Gastrocnemius medialis (tissue), 4 donors: ENCODE data around the gene CFAP69.

Source experiments
- POLR2A ChIP-seq, 2 donors: fragments of 450-650 bp; IDR thresholded peaks; one replicate each; pipeline ENCODE4 v1.6.1; 2017; ENCODE audit warnings: antibody characterized with exemption in 2 of 2, mild to moderate bottlenecking in 2 of 2, moderate library complexity in 2 of 2
- TF ChIP-seq, protein P1 (sequence below), 5 experiments: fragments of 450-650 bp in 3 of 5; fragments of 200-600 bp in 2 of 5; sonication (generic) in 2 of 5; IDR thresholded peaks in 4 of 5; conservative IDR thresholded peaks in 1 of 5; 1 replicate in 4 of 5; 2 replicates in 1 of 5; pipeline ENCODE4 v1.5.1; 2016 to 2019; ENCODE audit warnings: antibody characterized with exemption in 5 of 5, mild to moderate bottlenecking in 3 of 5, moderate library complexity in 3 of 5

DNA sequence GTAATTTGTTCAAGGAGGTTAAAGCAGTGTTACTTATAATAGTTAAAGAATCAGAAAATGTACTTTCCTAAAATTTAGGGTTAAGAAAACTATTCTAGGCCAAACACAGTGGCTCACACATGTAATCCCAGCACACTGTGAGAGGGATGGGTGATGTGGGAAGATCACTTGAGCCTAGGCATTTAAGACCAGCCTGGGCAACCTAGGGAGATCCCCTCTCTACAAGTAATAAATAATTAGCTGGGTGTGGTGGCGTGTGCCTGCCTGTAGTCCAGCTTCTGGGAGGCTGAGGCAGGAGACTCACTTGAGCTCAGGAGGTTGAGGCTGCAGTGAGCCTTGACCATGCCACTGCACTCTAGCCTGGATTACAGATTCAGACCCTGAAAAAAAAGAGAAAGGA, 37.0 kb upstream of the CFAP69 start:
- TF ChIP-seq, protein P1, sequence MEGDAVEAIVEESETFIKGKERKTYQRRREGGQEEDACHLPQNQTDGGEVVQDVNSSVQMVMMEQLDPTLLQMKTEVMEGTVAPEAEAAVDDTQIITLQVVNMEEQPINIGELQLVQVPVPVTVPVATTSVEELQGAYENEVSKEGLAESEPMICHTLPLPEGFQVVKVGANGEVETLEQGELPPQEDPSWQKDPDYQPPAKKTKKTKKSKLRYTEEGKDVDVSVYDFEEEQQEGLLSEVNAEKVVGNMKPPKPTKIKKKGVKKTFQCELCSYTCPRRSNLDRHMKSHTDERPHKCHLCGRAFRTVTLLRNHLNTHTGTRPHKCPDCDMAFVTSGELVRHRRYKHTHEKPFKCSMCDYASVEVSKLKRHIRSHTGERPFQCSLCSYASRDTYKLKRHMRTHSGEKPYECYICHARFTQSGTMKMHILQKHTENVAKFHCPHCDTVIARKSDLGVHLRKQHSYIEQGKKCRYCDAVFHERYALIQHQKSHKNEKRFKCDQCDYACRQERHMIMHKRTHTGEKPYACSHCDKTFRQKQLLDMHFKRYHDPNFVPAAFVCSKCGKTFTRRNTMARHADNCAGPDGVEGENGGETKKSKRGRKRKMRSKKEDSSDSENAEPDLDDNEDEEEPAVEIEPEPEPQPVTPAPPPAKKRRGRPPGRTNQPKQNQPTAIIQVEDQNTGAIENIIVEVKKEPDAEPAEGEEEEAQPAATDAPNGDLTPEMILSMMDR (IDR thresholded peaks at IDR 0.05 in 4 of 5, conservative IDR thresholded peaks at IDR 0.05 in 1 of 5), result no peak
- TF ChIP-seq POLR2A (IDR thresholded peaks at IDR 0.05), result no peak
